SJSA1 (cell line): Measurements from ENCODE around the gene GGTLC1. TPM values are rescaled to one million over a fixed set of nuclear protein-coding genes. Genes with fewer than 3 reads are reported as not detected.
"Not testable (repeated sequence)": the region's sequence is repeated elsewhere in the genome, so short reads cannot be mapped to it uniquely, and the experiment has no call there.

ENCODE experiments used
- DNase-seq, 2 experiments: peaks; one replicate each; pipeline ENCODE4 v3.0.0-alpha.2; 2015 to 2020; ENCODE audit warnings: low spot score in 2 of 2, low read depth in 1 of 2
- H3K27ac ChIP-seq: fragments of 250-450 bp; sonication (Bioruptor Pico); 2 replicates; pipeline ENCODE4 v1.5.1; 2020; ENCODE audit warnings: mild to moderate bottlenecking, moderate library complexity
- H3K27me3 ChIP-seq: fragments of 250-450 bp; sonication (Bioruptor Pico); replicated peaks from 2 replicates; pipeline ENCODE4 v1.5.1; 2020; ENCODE audit warnings: mild to moderate bottlenecking, moderate library complexity
- H3K36me3 ChIP-seq: fragments of 250-450 bp; sonication (Bioruptor Pico); 2 replicates; pipeline ENCODE4 v1.5.1; 2020; ENCODE audit warnings: mild to moderate bottlenecking
- H3K4me1 ChIP-seq: fragments of 250-450 bp; sonication (Bioruptor Pico); replicated peaks from 2 replicates; pipeline ENCODE4 v1.6.1; 2021; ENCODE audit warnings: mild to moderate bottlenecking
- H3K4me3 ChIP-seq: fragments of 250-450 bp; sonication (Bioruptor Pico); 2 replicates; pipeline ENCODE4 v1.5.1; 2020; ENCODE audit warnings: mild to moderate bottlenecking
- H3K9me3 ChIP-seq: fragments of 250-450 bp; sonication (Bioruptor Pico); replicated peaks from 2 replicates; pipeline ENCODE4 v1.5.1; 2020; ENCODE audit warnings: mild to moderate bottlenecking
- total RNA-seq: library from RNA; depleted of rRNA; stranded (reverse); fragments of >200 nt; shearing (Covaris generic); gene quantifications from 2 replicates; pipeline ENCODE4 v1.2.3, GENCODE V29; 2014

The GGTLC1 gene
- total RNA-seq, 1 experiment from 2014 or later, result not detected

- H3K27me3 ChIP-seq, H3K4me1 ChIP-seq, H3K36me3 ChIP-seq, H3K9me3 ChIP-seq, H3K4me3 ChIP-seq, H3K27ac ChIP-seq: not testable (repeated sequence)
- peak in 1 of 2 experiments; percentile 11 for DNase-seq
Observed at GRCh38 chr20:23985790-23986225, 2.8 kb downstream of the GGTLC1 start.

GRCh38 chr20:23985066-23985789 is 3.4 kb downstream of the GGTLC1 start:
- not testable (repeated sequence) for H3K4me1 ChIP-seq, H3K27ac ChIP-seq, H3K27me3 ChIP-seq, H3K9me3 ChIP-seq, DNase-seq, H3K4me3 ChIP-seq, H3K36me3 ChIP-seq

GRCh38 chr20:23984476-23985023 is 4.0 kb downstream of the GGTLC1 start:
- not testable (repeated sequence) for H3K9me3 ChIP-seq, DNase-seq

GRCh38 chr20:23982112-23983018 is 6.2 kb downstream of the GGTLC1 start:
- H3K27me3 ChIP-seq, H3K27ac ChIP-seq, H3K36me3 ChIP-seq, H3K4me1 ChIP-seq, DNase-seq, H3K9me3 ChIP-seq, H3K4me3 ChIP-seq: not testable (repeated sequence)

More at GRCh38 chr20:23984476-23985023, 4.0 kb downstream of the GGTLC1 start:
- not testable (repeated sequence) for H3K4me1 ChIP-seq, H3K27me3 ChIP-seq, H3K27ac ChIP-seq, H3K4me3 ChIP-seq, H3K36me3 ChIP-seq

- not testable (repeated sequence) for H3K4me1 ChIP-seq, H3K36me3 ChIP-seq, H3K27ac ChIP-seq, H3K9me3 ChIP-seq, DNase-seq, H3K27me3 ChIP-seq, H3K4me3 ChIP-seq
Observed at GRCh38 chr20:23981526-23981925, 7.1 kb downstream of the GGTLC1 start.

GRCh38 chr20:23981014-23981413 is 7.6 kb downstream of the GGTLC1 start:
- H3K4me1 ChIP-seq, H3K27ac ChIP-seq, H3K36me3 ChIP-seq, H3K27me3 ChIP-seq, DNase-seq, H3K9me3 ChIP-seq, H3K4me3 ChIP-seq: not testable (repeated sequence)

- H3K4me3 ChIP-seq, H3K27ac ChIP-seq, H3K36me3 ChIP-seq, H3K9me3 ChIP-seq, H3K4me1 ChIP-seq, DNase-seq, H3K27me3 ChIP-seq: not testable (repeated sequence)
Observed at GRCh38 chr20:23979899-23980811, 8.4 kb downstream of the GGTLC1 start.

- not testable (repeated sequence) for H3K4me1 ChIP-seq, H3K27me3 ChIP-seq
Observed at GRCh38 chr20:23979380-23979779, 9.2 kb downstream of the GGTLC1 start.

GRCh38 chr20:23978457-23978856 is 10.1 kb downstream of the GGTLC1 start:
- not testable (repeated sequence) for DNase-seq, H3K36me3 ChIP-seq, H3K4me3 ChIP-seq, H3K27ac ChIP-seq, H3K4me1 ChIP-seq, H3K27me3 ChIP-seq, H3K9me3 ChIP-seq

More at GRCh38 chr20:23979380-23979779, 9.2 kb downstream of the GGTLC1 start:
- not testable (repeated sequence) for H3K4me3 ChIP-seq, H3K36me3 ChIP-seq, H3K9me3 ChIP-seq, H3K27ac ChIP-seq, DNase-seq

- no peaks in the 10 kb centered on the region for H3K4me1 ChIP-seq
- H3K27me3 ChIP-seq, result no peaks in the 10 kb centered on the region; the same call in 1 of the 2 replicates
- no peaks in the 10 kb centered on the region for H3K9me3 ChIP-seq
- no peak for DNase-seq
- no peaks in the 10 kb centered on the region for H3K36me3 ChIP-seq
- H3K4me3 ChIP-seq, result no peak overlapping the region
- H3K27ac ChIP-seq, result no peak overlapping the region
Observed at GRCh38 chr20:23974966-23975365, 13.6 kb downstream of the GGTLC1 start.

GRCh38 chr20:23971310-23971709 is 17.3 kb downstream of the GGTLC1 start:
- DNase-seq, result no peak
- no peak overlapping the region for H3K4me3 ChIP-seq
- H3K27me3 ChIP-seq, result no peaks in the 10 kb centered on the region; the same call in 1 of the 2 replicates
- no peaks in the 10 kb centered on the region for H3K9me3 ChIP-seq
- no peaks in the 10 kb centered on the region for H3K4me1 ChIP-seq
- no peaks in the 10 kb centered on the region for H3K36me3 ChIP-seq
- no peak overlapping the region for H3K27ac ChIP-seq

- Histone ChIP-seq H3K27me3 (no peaks in the 10 kb centered on the region; the same call in 1 of the 2 replicates), H3K36me3 (no peaks in the 10 kb centered on the region), H3K4me3 (no peak overlapping the region), H3K9me3 (no peaks in the 10 kb centered on the region), H3K27ac (no peak overlapping the region), H3K4me1 (no peaks in the 10 kb centered on the region)
- no peak for DNase-seq
Observed at GRCh38 chr20:23970049-23970448, 18.5 kb downstream of the GGTLC1 start.

GRCh38 chr20:23967616-23967979 is 21.0 kb downstream of the GGTLC1 start:
- DNase-seq, result no peak
- H3K4me3 ChIP-seq, result no peak overlapping the region
- no peak overlapping the region for H3K27ac ChIP-seq
- H3K36me3 ChIP-seq, result no peaks in the 10 kb centered on the region
- H3K4me1 ChIP-seq, result no peaks in the 10 kb centered on the region
- no peaks in the 10 kb centered on the region; the same call in 1 of the 2 replicates for H3K9me3 ChIP-seq
- H3K27me3 ChIP-seq, result no peaks in the 10 kb centered on the region
